Prostate gland (tissue), 2 donors: ENCODE measurements around the gene ADORA3. TPM values are rescaled to one million over a fixed set of nuclear protein-coding genes. Genes with fewer than 3 reads are reported as not detected.
"Not testable (repeated sequence)": the region's sequence is repeated elsewhere in the genome, so short reads cannot be mapped to it uniquely, and the experiment has no call there.

Source experiments
- DNase-seq: peaks from one replicate; pipeline ENCODE4 v3.0.0-alpha.2; 2019; ENCODE audit warnings: low spot score
- H3K27ac ChIP-seq, 2 donors: fragments of 200-600 bp; sonication (generic); 2 replicates each; pipeline ENCODE4 v1.5.1; 2017 to 2019
- H3K27me3 ChIP-seq: fragments of 200-600 bp; sonication (generic); replicated peaks from 2 replicates; pipeline ENCODE4 v1.5.1; 2019; ENCODE audit not compliant: insufficient read depth
- H3K36me3 ChIP-seq, 2 donors: fragments of 200-600 bp; sonication (generic); 1 replicate in 1 of 2; 2 replicates in 1 of 2; pipeline versions ENCODE4 v1.5.1 to v1.8.1; 2017 to 2019
- H3K4me1 ChIP-seq: fragments of 200-600 bp; sonication (generic); replicated peaks from 2 replicates; pipeline ENCODE4 v1.5.1; 2019
- H3K4me3 ChIP-seq, 2 donors: fragments of 200-600 bp; sonication (generic); 2 replicates each; pipeline ENCODE4 v1.5.1; 2017 to 2019
- H3K9me3 ChIP-seq: fragments of 200-600 bp; sonication (generic); 2 replicates; pipeline ENCODE4 v1.5.1; 2017
- CTCF ChIP-seq, 4 experiments: fragments of 200-600 bp in 2 of 4; fragments of 450-650 bp in 2 of 4; sonication (generic) in 2 of 4; IDR thresholded peaks; 1 replicate in 3 of 4; 2 replicates in 1 of 4; pipeline ENCODE4 v1.5.1; 2016 to 2019; ENCODE audit warnings: antibody characterized with exemption in 4 of 4, mild to moderate bottlenecking in 2 of 4, moderate library complexity in 2 of 4
- POLR2A ChIP-seq: fragments of 450-650 bp; IDR thresholded peaks from one replicate; pipeline ENCODE4 v1.6.1; 2016; ENCODE audit warnings: antibody characterized with exemption, mild to moderate bottlenecking
- POLR2AphosphoS5 ChIP-seq: sonication (generic); formaldehyde crosslinking; IDR thresholded peaks from one replicate; pipeline ENCODE4 v1.6.1; 2017; ENCODE audit warnings: antibody characterized with exemption
- WGBS: methylation state at CpG from one replicate; pipeline ENCODE4 v1.1.5; 2018; 5-methylcytosine and 5-hydroxymethylcytosine counted together
- intact Hi-C: fragments of 100-400 bp; cut with DNase I; formaldehyde crosslinking; loops from one replicate; pipeline ENCODE4 v1.14.2; 2022
- total RNA-seq, 2 donors: library from RNA; depleted of rRNA; stranded (reverse); fragments of >200 nt; gene quantifications; one replicate each; pipeline ENCODE4 v1.1.0, GENCODE V29; 2016

The ADORA3 gene
- 1 to 10 TPM; 2.0 to 2.9 TPM for total RNA-seq

DNA sequence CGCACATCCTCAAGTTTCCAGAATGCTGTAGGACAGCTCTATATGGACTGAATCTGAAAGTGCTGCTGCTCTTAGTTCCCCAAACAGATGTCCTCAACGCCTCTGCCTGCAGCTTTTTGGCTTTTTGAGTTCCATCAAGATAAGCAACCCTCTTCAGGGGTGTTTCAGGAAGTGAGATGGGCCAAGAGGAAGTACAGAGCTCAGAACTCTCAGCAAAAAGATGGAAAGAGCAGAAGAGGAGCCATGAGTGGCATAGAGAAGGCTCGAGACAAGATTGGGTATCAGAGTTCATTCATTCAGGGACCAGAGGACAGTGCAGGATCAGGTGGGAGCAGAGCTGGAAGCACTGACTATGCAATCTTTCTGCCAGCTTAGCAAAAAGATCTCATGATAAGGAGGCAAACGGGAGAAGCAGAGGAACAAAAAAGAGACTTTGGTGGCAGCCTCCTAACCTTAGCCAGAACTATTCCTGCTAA lies at the start of gene ADORA3, which contains the start of gene TMIGD3:
Gene ADORA3, minus strand, starts transcription at position 49 of the 476 bp plus-strand sequence. CDS start 279 bp downstream, outside the sequence.
Gene TMIGD3, minus strand, starts transcription at position 49 of the 476 bp plus-strand sequence. CDS start 279 bp downstream, outside the sequence.
- TF ChIP-seq CTCF (IDR thresholded peaks at IDR 0.05) (no peak), POLR2AphosphoS5 (no peak), POLR2A (no peak)
- Histone ChIP-seq H3K27me3 (no peaks in the 10 kb centered on the region), H3K9me3 (no peaks in the 10 kb centered on the region), H3K4me3 (no peak within 1 kb of the TSS), H3K4me1 (peaks cover 9% of the 10 kb centered on the region), H3K36me3 (no peaks in the 10 kb centered on the region), H3K27ac (no peak within 1 kb of the TSS)
- 65% methylated on average over 4 of the region's 4 CpGs for WGBS
- DNase-seq = no peak
- intact Hi-C loops = no loop called here

- Histone ChIP-seq H3K4me3 (no peak overlapping the region), H3K4me1 (no peaks in the 10 kb centered on the region), H3K9me3 (no peaks in the 10 kb centered on the region), H3K27ac (no peak overlapping the region), H3K36me3 (no peaks in the 10 kb centered on the region), H3K27me3 (no peaks in the 10 kb centered on the region)
- WGBS = 72% methylated on average over 3 of the region's 3 CpGs
- DNase-seq = no peak
- TF ChIP-seq CTCF (IDR thresholded peaks at IDR 0.05) (no peak), POLR2A (no peak), POLR2AphosphoS5 (no peak)
- intact Hi-C loops = no loop called here
Measured at GRCh38 chr1:111553196-111553595, 49.8 kb upstream of the ADORA3 start.

DNA sequence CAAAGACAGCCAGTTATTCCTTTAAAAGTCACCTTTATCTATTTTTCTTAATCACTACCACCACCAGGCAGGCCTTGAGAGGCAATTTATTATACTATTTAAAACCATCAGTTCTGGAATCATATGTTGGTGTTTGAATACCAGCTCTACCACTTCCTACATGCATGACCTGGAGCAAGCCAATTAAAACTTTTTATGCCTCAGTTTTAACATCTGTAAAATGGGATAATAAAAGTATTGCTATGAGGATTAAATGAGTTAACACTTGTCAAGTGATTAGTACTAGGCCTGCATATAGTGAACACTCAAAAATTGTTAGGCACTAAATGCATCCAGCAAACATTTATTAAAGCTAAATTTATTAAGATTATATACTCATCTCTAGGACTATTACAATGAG lies 49.2 kb upstream of the ADORA3 start:
- Histone ChIP-seq H3K4me1 (no peaks in the 10 kb centered on the region), H3K36me3 (no peaks in the 10 kb centered on the region), H3K9me3 (no peaks in the 10 kb centered on the region), H3K27ac (no peak overlapping the region), H3K4me3 (no peak overlapping the region), H3K27me3 (no peaks in the 10 kb centered on the region)
- intact Hi-C loops = no loop called here
- no peak for DNase-seq
- no peak for TF ChIP-seq CTCF (IDR thresholded peaks at IDR 0.05)
- TF ChIP-seq POLR2AphosphoS5 = no peak
- TF ChIP-seq POLR2A = no peak

DNA sequence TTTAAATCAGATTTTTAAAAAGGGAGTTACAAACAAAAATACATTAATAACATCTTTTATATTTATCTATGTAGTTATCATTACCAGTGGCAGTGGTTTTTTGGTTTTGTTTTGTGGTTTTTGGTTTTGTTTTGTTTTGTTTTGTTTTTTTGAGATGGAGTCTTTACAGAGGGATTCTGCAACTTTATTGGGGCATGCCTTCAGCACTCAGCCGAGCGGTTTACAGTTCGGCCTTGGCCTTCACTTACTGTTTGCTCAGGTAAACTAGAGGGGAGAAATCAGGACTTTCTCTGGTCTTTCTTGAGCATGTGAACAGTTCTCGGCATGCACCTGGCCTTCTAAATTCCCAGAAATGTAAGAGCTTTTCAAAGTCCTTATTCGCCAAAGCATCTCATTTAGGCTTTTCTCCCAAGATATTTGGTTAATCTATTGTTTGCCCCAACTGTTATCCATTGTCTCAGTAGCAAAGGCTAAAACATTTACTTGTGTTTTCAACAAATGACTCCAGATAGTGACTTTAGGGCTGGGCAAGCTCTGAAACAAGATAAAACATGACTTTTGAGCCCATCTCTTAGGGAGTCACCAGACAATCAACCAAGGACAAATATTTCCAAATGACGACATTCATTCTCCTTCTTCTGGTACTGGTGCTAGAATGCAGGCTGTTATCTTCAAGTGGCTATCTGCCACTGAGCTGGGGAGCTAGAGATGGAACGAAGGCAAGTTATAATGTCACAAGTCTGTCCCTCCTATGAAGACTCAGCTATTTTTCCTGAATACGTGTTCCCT lies 48.4 kb upstream of the ADORA3 start:
- Histone ChIP-seq H3K9me3 (no peaks in the 10 kb centered on the region), H3K27me3 (no peaks in the 10 kb centered on the region), H3K27ac (no peak overlapping the region), H3K4me3 (no peak overlapping the region), H3K36me3 (no peaks in the 10 kb centered on the region), H3K4me1 (no peaks in the 10 kb centered on the region)
- 66% methylated on average over 8 of the region's 8 CpGs for WGBS
- intact Hi-C loops = no loop called here
- DNase-seq = no peak
- no peak for TF ChIP-seq POLR2AphosphoS5
- TF ChIP-seq POLR2A = no peak
- TF ChIP-seq CTCF (IDR thresholded peaks at IDR 0.05) = no peak

DNA sequence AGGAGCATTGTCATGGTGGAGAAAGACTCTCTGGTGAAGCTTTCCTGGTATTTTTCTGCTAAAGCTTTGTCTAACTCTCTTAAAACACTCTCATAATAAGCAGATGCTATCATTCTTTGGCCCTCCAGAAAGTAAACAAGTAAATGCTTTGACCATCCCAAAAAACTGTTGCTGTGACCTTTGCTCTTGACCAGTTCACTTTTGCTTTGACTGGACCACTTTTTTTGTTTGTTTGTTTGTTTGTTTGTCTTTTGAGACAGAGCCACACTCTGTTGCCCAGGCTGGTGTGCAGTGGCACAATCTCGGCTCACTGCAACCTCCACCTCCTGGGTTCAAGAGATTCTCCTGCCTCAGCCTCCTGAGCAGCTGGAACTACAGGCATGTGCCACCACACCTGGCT lies 44.4 kb upstream of the ADORA3 start:
- intact Hi-C loops, H3K36me3 ChIP-seq, H3K27me3 ChIP-seq, DNase-seq, H3K4me1 ChIP-seq, H3K9me3 ChIP-seq, H3K27ac ChIP-seq, H3K4me3 ChIP-seq: not testable (repeated sequence)
- 89% methylated on average over 1 of the region's 1 CpG for WGBS
